HG03108 (cell line): ENCODE data around the gene OR2M3.
"Not testable (repeated sequence)": the region's sequence is repeated elsewhere in the genome, so short reads cannot be mapped to it uniquely, and the experiment has no call there.

ENCODE experiments used
- ATAC-seq: cut with Tn5 transposase; IDR thresholded peaks from one replicate; pipeline ENCODE4 v1.9.1; 2021; ENCODE audit warnings: moderate library complexity; ENCODE audit not compliant: unreplicated experiment

Gene OR2M3, protein sequence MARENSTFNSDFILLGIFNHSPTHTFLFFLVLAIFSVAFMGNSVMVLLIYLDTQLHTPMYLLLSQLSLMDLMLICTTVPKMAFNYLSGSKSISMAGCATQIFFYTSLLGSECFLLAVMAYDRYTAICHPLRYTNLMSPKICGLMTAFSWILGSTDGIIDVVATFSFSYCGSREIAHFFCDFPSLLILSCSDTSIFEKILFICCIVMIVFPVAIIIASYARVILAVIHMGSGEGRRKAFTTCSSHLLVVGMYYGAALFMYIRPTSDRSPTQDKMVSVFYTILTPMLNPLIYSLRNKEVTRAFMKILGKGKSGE

DNA sequence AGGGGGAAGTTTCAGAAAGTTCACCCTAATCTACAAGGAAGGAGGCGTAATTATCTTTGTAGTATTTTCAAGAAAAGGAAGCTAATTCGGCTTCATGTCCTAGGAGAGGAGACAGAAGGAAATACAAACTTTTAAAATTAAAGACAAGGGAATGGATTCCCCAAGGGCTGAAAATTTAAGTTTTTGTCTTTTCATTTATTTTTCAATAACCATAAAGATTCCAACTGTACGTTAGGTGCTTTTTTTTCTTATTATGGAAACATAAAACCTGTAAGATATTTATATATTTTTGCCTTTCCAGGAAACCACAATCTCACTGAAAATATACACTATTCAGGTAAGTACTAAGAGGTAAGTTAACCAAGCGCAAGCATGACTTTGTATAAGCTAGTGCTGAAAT is at the start of gene OR2M3:
OR2M3 (plus strand) TSS at position 301 of the 400 bp plus-strand sequence. CDS start 5,803 bp downstream, outside the sequence.
- ATAC-seq = no peak

DNA sequence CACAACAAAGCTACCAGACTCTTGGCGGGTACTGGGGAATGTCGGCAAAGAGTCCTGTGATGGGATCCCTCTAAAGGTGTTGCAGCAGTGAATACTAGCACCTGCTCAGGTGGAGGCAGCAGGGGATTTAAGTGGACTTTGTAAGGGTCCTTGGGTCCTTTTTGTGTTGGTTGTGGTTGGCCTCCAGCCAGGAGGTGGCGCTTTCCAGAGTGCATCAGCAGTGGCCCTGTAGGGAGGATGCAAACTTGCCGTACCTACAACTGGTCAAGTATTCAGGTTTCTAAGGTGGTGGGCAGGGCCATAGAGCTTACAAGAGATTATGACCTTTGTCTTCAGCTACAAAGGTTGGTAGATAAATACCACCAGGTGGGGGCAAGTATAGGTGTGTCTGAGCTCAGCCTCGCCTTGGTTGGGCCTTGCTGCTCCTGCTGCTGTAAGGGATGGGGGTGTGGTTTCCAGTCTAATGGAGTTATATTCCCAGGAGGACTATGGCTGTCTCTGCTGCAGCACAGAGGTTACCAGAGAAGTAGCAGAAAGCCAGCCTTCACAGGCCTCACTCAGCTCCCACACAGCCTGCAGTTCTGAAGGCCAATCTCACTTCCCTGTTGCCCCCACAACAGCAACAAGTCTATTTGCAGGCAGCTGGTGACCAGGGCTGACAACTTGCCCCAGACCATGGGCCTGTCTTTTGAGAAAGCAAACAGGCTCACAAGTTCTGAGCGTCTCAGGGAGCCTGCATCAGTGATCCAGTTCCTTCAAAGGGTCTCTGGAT is 44.8 kb upstream of the OR2M3 start:
- ATAC-seq = no peak

DNA sequence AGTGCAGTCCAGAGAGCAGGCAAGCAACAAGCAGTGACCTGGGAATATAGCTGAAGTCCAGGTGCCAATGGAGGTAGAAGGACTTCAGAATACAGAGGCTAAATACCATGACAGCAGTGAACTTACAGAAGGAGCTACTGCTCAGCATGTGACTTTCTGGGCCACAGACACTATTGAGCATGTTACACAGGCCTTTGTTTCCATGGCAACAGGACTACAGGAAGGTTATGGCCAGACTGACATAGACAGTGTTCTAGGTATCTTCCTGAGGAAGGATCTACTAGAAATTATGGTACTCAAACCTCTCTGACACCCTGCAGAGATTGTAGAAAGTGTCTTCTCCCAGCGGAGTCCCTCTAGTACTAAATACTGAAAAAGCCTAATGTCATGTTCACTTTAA is 41.1 kb upstream of the OR2M3 start:
- no peak for ATAC-seq

DNA sequence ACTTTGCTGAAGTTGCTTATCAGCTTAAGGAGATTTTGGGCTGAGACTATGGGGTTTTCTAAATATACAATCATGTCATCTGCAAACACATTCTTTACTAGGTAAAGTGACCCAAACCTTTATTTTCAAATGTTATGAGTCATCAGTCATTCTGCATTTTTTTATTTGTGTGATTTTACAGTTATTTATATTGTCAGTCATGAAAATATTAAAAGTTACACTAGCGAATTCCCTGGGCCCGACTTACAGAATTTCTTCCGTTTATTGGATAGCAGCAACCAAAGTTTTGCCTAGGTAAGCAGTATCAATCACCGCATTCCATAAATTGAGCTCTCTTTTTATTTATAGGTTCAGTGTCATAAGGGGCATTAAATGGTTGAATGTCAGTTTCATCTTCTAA is 38.3 kb upstream of the OR2M3 start:
- ATAC-seq = no peak

DNA sequence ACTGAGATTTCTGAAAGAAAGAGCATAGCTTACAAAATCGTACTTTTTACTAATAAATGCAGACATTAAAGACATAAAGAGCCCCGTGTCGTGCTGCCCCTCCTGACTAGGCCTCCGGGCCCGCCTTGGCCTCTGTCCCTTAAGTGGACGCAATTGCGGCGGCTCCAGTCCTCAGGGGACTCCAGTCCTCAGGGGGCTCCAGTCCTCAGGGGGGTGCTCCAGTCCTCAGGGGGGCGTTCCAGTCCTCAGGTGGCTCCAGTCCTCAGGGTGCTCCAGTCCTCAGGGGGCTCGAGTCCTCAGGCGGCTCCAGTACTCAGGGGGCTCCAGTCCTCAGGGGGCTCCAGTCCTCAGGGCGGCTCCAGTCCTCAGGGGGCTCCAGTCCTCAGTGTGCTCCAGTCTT is 33.0 kb upstream of the OR2M3 start:
- no peak for ATAC-seq

DNA sequence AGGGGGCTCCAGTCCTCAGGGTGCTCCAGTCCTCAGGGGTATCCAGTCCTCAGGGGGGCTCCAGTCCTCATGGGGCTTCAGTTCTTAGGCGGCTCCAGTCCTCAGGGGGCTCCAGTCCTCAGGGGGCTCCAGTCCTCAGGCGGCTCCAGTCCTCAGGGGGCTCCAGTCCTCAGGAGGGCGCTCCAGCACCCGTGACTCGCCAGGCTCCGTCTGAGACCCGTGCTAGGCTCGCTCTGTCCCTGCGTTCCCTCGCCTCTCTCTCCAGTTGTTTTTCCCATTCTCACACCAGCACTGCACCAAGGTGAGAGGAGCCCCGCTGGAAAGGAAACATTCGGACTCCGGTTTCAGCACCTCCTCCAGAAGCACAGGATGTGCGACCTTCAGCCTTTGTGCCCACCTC is 31.9 kb upstream of the OR2M3 start:
- no peak for ATAC-seq

DNA sequence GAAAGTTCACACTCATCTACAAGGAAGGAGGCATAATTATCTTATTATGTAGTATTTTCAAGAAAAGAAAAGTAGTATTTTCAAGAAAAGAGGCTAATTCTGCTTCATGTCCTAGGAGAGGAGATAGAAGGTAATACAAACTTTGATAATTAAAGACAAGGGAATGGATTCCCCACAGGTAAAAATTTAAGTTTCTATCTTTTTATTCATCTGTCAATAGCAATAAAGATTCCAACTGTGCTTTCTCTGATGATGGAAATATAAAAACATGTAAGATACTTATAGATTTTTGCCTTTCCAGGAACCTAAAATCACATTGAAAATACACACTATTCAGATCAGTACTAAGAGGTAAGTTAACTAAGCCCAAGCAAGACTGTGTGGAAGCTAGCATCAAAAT is 22.5 kb upstream of the OR2M3 start, which contains the start of gene OR2M2:
OR2M2 (plus strand) TSS at position 301 of the 400 bp plus-strand sequence. CDS start 5,165 bp downstream, outside the sequence.
- ATAC-seq = no peak

DNA sequence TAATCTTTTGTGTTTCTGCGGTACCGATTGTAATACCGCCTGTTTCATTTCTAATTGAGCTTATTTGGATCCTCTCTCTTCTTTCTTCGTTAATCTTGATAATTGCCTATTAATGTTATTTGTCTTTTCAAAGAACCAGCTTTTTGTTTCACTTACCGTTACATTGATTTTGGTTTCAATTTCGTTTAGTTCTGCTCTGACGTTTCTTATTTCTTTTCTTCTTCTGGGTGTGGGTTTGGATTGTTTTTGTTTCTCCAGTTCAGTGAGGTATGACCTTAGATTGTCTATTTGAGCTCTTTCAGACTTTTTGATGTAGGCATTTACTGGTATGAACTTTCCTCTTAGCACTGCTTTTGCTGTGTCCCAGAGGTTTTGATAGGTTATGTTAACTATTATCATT is 13.1 kb upstream of the OR2M3 start:
- ATAC-seq = no peak

DNA sequence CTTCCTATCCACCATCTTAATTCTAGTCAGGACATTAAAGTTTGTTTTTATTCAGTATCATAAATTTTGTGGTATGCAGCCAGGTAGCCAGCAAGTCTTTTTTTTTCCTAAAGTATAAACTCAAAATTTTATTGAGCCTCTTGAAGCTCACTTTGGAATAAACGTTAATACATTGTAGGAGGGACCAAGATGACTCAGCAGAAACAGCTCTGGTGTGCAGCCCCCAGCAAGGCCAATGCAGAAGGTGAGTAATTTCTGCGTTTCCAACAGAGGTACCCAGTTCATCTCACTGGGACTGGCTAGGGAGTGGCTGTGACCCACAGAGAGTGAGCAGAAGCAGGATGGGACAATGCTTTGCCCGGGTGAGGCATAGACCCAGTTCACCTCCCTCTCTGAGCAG is 9.7 kb upstream of the OR2M3 start:
- ATAC-seq = no peak

DNA sequence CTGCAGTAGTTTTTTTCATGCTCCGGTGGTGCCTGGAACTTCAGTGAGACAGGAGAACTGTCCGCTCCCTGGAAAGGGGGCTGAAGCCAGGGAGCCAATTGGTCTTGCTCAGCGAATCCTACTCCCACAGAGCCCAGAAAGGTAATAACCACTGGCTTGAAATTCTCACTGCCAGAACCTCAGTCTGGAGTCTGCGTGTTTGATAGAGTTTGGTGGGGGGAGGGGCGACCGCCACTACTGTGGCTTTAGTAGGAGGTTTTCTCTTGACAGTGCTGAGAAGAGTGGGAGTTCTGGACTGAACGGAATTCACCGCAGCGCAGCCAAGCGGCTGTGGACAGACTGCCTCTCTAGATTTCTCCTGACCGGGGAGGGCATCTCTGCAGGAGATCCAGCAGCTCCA is 8.0 kb upstream of the OR2M3 start:
- no peak for ATAC-seq

DNA sequence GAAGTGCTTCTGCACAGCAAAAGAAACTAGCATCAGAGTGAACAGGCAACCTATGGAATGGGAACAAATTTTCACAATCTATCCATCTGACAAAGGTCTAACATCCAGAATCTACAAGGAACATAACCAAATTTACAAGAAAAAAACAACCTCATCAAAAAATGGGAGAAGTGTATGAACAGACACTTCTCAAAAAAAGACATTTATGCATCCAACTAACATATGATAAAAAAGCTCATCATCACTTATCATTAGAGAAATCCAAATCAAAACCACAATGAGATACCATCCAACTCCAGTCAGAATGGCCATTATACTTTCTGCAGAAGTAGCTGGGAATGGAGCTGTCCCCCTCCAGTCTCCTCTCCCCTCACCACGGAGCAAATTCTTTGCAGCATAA is 2.9 kb upstream of the OR2M3 start:
- no peak for ATAC-seq

DNA sequence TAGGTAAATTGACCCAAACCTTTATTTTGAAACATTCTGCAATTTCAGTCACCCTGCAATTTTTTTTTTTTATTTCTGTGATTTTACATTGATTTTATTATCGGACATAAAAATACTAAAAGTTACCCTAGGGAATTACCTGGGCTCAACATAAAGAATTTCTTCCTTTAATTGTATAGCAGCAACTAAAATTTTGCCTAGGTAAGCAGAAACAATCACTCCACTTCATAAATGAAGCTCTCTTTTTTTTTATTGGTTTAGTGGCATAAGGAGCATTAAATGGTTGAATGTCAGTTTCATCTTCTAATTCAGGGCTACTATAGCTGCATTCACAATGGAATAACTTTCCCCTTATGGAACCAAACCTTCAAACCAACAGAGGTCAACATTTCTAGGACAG is 18.8 kb downstream of the OR2M3 start:
- ATAC-seq = no peak

DNA sequence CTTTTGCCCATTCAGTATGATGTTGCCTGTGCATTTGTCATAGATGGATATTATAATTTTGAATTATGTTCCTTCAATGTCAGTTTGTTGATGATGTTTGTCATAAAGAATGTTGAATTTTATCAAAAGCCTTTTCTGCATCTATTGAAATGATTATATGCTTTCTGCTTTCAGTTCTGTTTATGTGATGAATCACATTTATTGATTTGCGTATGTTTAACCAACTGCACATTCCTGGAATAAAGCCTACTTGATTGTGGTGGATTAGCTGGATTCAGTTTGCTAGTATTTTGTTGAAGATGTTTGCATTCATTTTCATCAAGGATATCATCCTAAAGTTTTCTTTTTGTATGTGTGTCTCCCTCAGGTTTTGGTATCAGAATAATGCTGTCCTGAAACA is 28.5 kb downstream of the OR2M3 start:
- no peak for ATAC-seq

DNA sequence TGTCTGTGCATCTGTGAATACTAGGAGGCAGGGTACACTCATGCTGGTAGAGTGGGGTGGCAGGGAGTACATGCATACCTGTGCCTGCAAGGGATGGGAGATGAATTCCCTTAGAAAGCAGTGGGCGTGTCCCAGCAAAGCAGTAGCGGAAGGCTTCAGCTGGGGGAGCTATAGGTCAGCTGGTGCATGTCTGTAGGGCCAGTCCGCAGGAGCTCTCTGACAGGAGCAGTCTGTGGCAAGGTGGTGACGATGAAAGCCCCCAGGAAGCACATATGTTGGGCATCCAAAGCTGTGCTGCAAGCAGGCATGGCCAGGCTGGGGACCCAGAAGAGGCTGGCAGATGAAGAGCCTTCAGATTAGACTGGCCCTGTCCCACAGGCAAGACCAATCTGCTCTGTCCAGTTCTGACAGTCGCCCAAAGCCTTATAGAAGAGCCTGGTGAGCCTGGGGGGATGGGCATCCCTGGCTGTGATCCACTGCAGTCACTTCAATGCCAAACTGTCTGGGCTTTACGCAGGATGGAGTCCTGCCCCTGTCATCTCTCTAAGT is 32.4 kb downstream of the OR2M3 start:
- no peak for ATAC-seq

DNA sequence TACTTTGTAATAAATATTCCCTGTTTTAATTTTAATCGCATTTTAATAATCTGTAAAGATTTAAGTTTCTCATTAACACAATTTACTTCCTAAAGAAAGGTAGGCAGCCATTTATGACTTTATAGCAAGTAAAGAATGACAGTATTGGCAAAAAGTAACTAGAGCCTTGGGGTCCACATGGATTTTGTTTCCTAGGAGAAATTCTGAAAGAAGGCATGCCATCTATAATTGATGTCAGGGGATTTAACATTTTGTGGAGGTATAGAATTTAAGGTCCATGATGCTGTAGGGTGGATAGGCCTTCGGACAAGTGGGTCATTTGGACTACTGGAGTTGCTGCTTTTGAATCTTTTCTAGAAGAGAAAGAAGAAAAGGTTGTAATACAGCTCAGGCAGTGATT is 34.1 kb downstream of the OR2M3 start, which contains the start of gene OR2M4:
OR2M4 (plus strand) TSS at position 301 of the 400 bp plus-strand sequence. CDS start 7,512 bp downstream, outside the sequence.
- no peak for ATAC-seq

DNA sequence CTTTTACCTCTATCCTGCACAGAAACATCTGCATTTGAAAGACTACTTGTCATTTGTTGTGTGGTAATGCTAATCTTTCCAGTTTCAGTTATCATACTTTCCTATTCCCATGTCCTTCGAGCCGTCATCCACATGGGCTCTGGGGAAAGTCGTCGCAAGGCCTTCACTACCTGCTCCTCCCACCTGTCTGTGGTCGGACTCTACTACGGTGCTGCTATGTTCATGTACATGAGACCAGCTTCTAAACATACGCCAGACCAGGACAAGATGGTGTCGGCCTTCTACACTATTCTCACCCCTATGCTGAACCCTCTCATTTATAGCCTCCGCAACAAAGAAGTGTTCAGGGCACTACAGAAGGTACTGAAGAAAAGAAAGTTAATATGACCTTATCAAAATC is 42.4 kb downstream of the OR2M3 start:
- ATAC-seq = no peak

DNA sequence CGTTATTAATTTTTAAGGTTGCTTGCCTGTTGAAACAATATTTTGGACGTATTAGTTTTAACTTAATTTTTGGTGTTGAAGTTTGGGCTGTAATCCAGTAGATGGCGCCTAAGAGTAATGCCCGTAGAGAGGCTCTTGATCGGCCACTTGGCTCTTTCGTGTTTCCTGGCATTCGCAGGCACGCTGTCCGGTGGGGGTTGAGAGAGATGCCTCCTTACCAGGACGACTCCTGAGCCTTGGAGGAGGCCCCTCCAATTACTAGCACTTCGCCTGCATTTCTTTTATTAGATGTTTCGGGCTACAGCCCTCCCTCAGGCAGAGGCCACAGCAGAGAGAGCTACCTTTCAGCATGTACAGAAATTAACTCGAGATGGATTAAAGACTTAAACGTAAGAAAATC is 46.1 kb downstream of the OR2M3 start:
- ATAC-seq = peak; percentile 82

DNA sequence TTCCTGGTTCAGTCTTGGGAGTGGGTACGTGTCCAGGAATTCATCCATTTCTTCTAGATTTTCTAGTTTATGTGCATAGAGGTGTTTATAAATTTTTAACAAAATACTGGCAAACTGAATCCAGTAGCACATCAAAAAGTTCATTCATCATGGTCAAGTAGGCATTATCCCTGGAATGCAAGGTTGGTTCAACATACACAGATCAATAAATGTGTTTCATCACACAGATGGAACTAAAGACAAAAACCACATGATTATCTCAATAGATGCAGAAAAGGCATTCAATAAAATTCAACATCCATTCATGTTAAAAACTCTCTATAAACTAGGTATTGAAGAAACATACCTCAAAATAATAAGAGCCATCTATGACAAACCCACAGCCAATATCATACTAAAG is 62.2 kb downstream of the OR2M3 start:
- not testable (repeated sequence) for ATAC-seq
